Activated T-helper 1 cell treated with Interleukin-2 at 50 U/mL for 16 hours (primary cell): ENCODE measurements around the gene DCDC1.

Source experiments
- DNase-seq: peaks from one replicate; pipeline ENCODE4 v3.0.0-alpha.2; 2020; ENCODE audit warnings: low read depth

DCDC1 gene

DNA sequence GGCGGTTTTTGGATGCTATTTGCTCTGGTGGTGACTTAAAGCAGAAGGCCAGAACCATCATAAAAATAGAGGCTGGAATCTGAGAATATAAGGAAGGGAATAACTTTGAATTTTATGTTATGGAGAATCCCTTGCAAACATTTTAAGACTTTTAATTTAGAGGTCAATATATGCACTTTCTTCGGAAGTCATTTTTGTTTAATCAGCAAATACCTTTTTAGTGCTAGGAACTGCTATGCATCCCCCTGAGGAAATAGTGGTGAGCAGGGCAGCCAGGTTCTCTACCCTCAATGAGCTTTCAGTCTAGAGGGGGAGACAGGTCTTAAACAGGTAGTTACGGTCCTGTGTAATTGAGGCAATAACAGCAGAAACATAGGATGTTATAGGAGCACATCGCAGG is 516.9 kb downstream of the DCDC1 start:
- no peak for DNase-seq

DNA sequence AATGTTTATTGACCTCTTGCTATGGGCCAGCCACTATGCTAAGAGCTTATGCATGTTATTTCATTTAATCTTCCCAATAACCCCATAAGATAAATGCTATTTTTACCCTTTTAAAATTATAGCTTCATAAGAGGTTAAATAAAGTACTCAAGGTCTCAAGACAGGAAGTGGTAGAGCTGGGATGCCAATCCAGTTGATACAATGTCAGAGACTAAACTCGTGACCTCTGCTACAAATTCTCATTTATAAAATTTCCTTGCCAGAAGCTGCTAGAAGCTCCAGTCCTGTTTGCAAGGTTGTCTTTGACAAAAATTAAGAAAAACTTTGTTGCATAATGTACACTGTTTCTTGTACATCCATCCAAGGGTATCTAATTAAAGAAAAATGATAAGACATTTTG is 517.4 kb downstream of the DCDC1 start:
- DNase-seq, result no peak

DNA sequence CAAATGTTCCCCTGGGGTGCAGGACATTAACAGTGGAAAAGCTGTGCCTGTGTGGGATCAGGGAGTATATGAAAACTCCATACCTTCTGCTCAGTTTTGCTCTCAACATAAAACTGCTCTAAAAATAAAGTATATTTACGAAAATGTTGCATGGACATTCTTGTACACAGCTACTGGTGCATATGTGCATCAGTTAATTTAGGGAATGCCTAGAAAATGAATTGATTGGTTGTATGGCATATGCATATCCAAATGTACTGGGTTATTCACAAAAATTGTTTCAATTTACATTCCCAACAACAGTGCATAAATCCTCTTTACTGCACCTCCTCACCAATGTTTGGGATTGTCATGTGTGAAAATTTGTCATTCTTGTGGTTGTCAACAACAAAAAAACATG is 532.3 kb downstream of the DCDC1 start:
- no peak for DNase-seq

DNA sequence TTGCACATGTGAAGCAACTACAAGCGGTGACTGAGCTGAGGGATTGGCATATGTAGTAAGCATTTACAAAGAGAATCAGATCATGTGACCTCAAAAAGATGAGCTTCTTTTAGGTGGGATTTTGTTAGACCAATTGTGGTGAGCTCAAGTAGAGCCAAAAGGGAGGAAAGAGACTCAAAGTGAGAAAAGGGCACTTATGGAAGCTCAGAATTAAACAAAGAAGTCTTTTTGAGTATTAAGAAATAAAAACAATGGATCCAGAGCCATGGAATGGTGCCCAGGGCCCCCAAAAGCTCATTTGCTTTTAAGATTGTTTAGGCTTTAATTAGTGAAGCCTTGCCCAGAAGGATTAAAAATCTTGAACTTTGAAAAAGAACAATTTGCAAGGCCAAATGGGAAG is 536.7 kb downstream of the DCDC1 start:
- DNase-seq, result no peak

DNA sequence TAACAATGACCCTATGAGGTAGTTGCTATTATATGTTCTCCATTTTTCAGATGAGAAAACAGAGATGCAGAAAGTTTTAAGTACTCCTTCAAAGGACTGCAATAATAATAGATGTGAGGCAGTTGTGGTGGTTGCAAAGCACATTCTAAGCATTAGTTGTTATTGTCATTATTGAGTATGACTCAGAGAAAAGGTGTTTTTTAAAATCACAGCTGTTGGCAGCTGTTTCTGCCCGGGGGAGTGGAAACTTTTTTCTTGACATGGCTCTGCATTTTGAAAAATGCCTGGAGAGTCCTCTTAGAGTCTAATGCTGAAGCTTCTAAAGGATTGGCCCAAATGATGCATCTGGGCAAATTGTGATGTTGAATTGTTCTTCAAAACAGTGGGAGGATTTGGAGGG is 538.9 kb downstream of the DCDC1 start:
- DNase-seq, result no peak

DNA sequence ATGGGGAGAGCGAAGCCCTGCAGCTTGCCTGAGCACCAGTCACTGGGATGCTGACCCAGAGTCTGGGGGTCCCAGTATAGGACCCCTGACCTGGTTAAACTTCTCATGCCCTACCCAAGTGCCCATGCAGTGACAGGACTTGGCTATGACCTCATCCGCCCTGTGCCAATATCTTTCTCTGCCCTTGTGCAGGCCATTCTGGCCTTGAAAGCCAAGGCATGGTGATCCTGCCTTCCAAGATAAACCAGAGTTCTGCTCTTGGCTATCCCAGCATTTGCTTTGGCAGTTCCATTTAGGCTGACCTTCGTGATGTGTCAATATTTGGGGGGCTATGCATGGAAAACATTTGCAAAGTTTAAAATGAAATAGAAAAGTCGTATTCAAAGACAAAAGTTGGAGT is 542.6 kb downstream of the DCDC1 start:
- no peak for DNase-seq

DNA sequence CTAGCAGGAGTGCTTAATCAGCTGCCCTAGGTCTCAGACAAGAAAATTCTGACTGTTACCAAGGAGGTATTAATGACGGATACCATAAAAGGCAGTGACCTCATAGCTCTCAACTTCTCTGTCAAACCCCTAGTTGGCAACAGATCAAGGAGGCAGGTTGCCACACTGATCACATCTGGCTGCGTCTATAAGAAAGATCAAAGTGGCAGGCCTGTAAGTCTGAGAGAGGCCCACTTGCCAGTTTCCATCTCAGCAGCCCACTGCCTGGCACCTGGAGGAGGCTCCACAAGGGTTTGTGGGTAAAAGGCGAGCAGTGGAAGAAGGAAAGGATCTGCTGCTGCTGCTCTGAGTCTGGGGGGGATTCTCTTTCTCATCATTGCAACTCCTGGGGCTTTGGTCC is 543.8 kb downstream of the DCDC1 start:
- DNase-seq, result no peak

DNA sequence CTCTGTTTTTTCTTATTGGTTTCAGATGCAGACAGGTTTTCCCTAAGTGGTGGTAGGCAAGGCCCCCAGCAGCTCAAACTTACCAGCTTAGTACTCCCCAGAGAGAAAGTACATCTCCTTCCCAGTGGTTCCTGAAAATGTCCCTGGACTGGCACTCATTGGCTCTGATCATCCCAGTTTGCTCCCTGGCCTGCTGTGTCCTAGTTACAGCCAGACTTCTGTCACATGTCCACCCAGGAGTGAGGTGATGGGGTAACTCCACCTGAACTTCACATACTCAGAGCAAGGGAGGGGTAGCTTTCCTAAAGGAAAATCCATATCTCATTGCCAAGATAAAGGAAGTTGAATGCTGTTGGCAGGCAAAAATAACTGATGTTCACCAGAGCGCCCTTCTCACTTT is 546.4 kb downstream of the DCDC1 start:
- no peak for DNase-seq

DNA sequence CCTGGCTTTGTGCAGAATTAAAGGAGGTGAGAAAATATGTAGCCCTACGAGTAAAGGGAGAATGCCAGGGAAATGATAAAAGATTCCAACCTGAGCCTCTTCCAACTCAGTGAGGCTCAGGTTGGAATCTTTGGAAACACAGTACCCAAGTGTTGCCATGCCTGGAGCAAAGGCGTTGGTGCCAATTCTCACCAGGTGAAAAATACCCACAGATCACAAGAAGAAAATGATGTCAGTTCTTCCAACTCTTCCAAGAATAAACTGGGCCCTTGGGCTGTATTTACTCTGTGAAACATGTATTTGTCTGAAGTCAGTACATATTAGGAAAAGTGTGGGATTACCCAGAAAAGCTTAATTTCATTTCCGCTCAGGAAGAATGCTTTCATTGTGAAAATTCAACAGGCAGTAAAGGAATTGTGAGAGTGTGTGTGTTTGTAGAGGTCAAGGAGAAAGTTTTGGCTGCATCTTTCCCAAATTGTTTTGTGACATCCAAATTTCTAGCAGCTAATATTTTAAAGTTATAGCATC is 548.0 kb downstream of the DCDC1 start:
- no peak for DNase-seq

DNA sequence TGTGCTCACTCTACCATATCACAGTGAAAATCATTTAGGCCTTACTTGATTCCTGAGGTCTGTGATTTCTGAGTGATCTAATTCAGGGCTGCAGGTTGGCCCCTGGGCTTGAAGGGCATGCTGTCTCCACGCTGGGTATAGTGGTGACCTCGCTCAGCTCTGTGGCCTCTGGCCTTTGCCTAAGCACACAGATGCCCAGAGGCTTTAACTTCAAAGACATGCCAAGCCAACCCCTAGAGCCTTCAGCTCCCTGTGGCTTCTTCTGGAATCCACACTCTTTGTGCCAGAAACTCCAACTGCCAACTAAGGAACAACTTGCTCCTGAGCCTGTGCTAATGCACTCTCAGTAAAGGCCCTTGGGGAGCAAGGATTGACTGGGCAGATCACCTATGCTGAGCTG is 550.8 kb downstream of the DCDC1 start:
- no peak for DNase-seq

DNA sequence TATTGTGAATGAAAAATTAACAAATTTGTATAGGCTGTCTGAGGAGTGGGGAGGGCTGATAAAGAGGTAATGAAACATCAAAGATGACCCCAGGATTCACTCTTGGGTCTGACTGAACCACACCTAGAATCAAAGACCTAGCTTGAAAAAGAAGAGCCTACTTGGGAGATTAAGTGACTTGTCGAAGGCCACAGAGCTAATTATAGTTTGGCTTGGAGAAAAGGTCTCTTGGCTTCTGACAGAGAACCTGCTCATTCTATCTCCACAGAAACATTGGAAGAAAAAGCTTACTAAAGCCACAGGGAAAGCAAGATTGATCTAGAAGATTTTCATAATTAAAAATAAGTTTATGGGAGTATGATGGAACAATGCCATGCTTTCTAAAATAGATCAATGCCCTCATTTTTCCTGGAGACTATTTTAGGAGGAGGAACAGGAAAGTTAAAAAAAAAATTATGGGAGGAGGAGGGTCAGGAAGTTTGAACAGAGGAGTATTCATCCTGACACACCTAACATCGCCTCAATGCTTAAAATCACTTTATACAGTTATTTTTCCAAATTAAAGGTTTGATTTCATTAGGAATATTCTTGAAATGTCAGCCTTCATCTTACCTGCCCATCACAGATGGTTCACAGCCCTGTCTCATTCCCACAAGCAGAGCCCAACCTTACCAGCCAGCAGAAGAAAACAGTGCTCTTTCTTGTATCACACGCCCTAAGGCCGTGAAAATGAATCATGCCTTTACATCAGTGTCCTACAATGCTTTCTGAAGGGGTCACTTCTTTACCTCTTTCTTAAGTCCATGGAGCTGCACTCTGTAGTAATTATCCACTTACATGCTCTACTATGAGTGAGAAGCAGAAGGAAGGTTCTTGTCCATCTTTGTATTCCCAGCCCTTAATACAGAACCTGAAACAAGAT is 552.3 kb downstream of the DCDC1 start:
- no peak for DNase-seq

DNA sequence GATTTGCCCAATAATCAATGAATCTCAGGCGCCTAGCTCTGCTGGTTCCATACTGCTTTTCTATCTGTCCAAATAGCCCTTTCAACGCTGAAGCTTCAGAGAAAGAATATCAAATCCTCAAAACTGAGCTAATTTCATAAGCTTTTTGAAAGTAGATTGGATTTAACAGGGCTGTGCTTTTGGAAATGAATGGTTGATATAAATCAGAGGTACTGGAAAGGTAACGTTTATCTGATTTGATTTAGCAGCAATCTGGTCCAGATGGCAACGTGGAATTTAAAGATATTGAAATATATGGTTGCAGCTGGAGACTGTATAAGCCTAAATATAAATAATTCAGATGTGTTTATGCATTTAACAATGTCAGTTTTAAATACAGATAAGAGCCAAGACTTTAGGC is 553.9 kb downstream of the DCDC1 start:
- DNase-seq, result no peak

DNA sequence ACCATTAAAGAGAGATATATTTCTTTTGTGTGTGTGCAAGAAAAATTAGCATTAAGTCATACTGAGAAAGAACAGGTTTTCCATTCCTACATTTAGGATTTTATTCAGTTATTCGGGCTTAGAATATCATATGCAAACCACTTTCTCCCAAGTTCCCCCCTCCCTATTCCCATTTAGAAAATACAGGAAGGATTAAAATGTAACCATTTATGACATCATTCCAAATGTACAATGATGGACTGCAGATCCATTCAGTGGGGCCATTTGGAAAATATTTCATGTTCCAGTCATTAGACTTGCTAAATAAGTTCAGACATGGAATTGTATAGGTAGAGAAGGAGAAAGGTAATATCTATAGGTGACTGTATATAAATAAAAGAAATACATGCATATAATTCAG is 554.8 kb downstream of the DCDC1 start:
- no peak for DNase-seq
